CD4-positive, CD25-positive, alpha-beta regulatory T cell (primary cell): ENCODE measurements around the gene ARL6IP4. TPM values are rescaled to one million over a fixed set of nuclear protein-coding genes. Genes with fewer than 3 reads are reported as not detected.

Experiments used
- ATAC-seq, 2 donors: fragments of 150-1000 bp; cut with Tn5 transposase; one replicate each; pipeline ENCODE4 v1.10.0; 2021; ENCODE audit warnings: low read depth in 2 of 2, moderate number of reproducible peaks in 2 of 2, moderate library complexity in 1 of 2
- DNase-seq, 3 donors: peaks; one replicate each; pipeline versions ENCODE4 v3.0.0 to v3.0.0-alpha.2; 2012 to 2022; ENCODE audit warnings: mixed read lengths in 1 of 3
- H3K27ac ChIP-seq: one replicate; pipeline ENCODE4 v1.7.0; 2013; ENCODE audit warnings: mild to moderate bottlenecking, low read length; ENCODE audit not compliant: insufficient read depth, poor library complexity, severe bottlenecking
- H3K27me3 ChIP-seq: one replicate; pipeline ENCODE4 v1.7.0; 2013; ENCODE audit warnings: low read length; ENCODE audit not compliant: control insufficient read depth, insufficient read depth
- H3K36me3 ChIP-seq: one replicate; pipeline ENCODE4 v1.7.0; 2013; ENCODE audit warnings: mild to moderate bottlenecking, low read length, moderate library complexity; ENCODE audit not compliant: control insufficient read depth, insufficient read depth
- H3K4me1 ChIP-seq: 2 replicates; pipeline ENCODE4 v1.7.0; 2013; ENCODE audit warnings: mild to moderate bottlenecking, low read length; ENCODE audit not compliant: insufficient read depth, control insufficient read depth, poor library complexity, severe bottlenecking
- H3K4me3 ChIP-seq: one replicate; pipeline ENCODE4 v1.7.0; 2013; ENCODE audit warnings: low read depth, mild to moderate bottlenecking, low read length, moderate library complexity
- H3K9me3 ChIP-seq, 2 experiments: 1 replicate in 1 of 2; 2 replicates in 1 of 2; pipeline ENCODE4 v1.7.0; 2013; ENCODE audit warnings: low read length in 2 of 2, mild to moderate bottlenecking in 1 of 2, moderate library complexity in 1 of 2; ENCODE audit not compliant: control insufficient read depth in 2 of 2
- H3K27ac Mint-ChIP-seq, 3 donors: one replicate each; pipeline ENCODE4 v1.8.0; 2020 to 2022; ENCODE audit warnings: mild to moderate bottlenecking in 3 of 3, mixed read lengths in 3 of 3, moderate library complexity in 2 of 3
- H3K27me3 Mint-ChIP-seq: one replicate; pipeline ENCODE4 v1.8.0; 2022; ENCODE audit warnings: mild to moderate bottlenecking, mixed read lengths
- H3K36me3 Mint-ChIP-seq: one replicate; pipeline ENCODE4 v1.8.0; 2020; ENCODE audit warnings: mixed read lengths
- H3K4me1 Mint-ChIP-seq, 4 donors: one replicate each; pipeline ENCODE4 v1.8.0; 2020 to 2022; ENCODE audit warnings: mixed read lengths in 4 of 4, mild to moderate bottlenecking in 1 of 4
- H3K4me3 Mint-ChIP-seq, 4 donors: one replicate each; pipeline ENCODE4 v1.8.0; 2020 to 2022; ENCODE audit warnings: mild to moderate bottlenecking in 4 of 4, mixed read lengths in 4 of 4, moderate library complexity in 3 of 4
- H3K9me3 Mint-ChIP-seq, 7 donors: one replicate each; pipeline ENCODE4 v1.8.0; 2020 to 2022; ENCODE audit warnings: mixed read lengths in 7 of 7, mild to moderate bottlenecking in 3 of 7, moderate library complexity in 2 of 7
- polyA plus RNA-seq, 4 donors: library from polyadenylated mRNA; unstranded; fragments of 300-500 nt; fragmentation: Illumina TruSeq; gene quantifications; one replicate each; pipeline ENCODE4 v1.2.3, GENCODE V29; 2021
- total RNA-seq: library from RNA; stranded (reverse); gene quantifications from one replicate; pipeline ENCODE4 v1.2.3, GENCODE V29; 2022

The ARL6IP4 gene
- total and polyA plus RNA-seq, 5 donors from 2014 or later, result 131 to 237 (median 218) TPM

DNA sequence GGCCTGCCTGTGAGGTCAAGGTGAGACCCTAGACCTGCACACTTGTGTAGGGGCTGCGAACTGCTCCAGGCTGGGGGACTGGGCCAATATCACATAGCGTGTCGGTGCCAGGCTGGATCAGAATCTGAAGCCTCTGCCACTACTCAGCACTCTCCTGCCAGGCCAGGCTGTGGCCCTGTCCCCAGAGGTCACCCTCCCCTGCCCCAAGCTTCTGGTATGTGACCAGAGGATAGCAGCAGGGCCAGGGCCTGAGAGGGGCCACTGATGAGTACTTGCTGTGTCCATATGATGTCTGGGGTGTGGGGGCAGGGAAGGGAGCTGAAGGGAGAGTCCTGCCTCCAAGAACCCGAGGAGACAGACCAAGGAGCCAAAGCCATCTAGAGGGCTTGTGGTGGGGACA is 17.8 kb downstream of the ARL6IP4 start:
- Mint-ChIP-seq H3K9me3 (no peaks in the 10 kb centered on the region), H3K4me3 (no peak overlapping the region), H3K36me3 (peaks cover 16% of the 10 kb centered on the region), H3K27me3 (no peaks in the 10 kb centered on the region), H3K27ac (no peak overlapping the region), H3K4me1 (no peaks in the 10 kb centered on the region)
- peaks cover 19% of the 10 kb centered on the region for H3K36me3 ChIP-seq
- no peaks in the 10 kb centered on the region for H3K27me3 ChIP-seq
- no peak overlapping the region for H3K27ac ChIP-seq
- H3K4me1 ChIP-seq, result no peaks in the 10 kb centered on the region
- no peak for DNase-seq
- H3K4me3 ChIP-seq, result no peak overlapping the region
- no peak for ATAC-seq
- no peaks in the 10 kb centered on the region for H3K9me3 ChIP-seq

DNA sequence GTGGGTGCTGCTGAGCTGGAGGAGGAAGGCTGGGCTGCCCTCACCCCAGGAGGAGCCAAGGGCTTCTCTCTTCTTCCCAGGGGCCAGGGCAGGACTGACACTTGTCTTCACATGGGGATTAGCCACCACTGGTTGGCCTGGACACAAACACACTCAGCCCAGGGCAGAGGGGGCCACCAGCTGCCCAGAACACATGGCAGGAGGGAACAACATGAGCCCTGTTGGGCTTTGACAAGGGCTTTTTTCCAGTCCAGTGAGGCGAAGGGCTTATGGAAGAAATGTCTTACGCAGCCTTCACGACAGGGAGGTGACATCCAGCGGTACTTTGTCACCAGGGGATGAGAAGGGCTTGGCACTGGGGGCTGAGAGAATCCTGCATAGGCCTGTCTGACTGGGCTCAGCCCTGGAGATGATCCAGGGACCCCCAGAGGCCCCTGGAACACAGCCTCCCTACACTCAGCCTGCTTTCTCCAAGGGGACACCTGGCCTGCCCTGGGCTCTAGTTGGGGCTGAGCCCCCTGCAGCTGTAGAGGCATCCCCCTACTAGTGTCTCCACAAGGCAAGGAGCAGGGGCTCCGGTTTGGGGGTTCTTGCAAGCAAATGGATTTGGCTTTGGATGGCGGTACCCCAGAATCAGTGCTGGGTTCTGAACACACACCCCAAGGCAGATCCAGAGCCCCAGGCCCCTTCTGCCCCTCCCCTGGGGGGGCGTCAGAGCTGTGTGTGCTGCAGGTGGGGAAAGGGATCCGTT is 18.9 kb downstream of the ARL6IP4 start:
- Mint-ChIP-seq H3K36me3 (peaks cover 16% of the 10 kb centered on the region), H3K9me3 (no peaks in the 10 kb centered on the region), H3K4me3 (no peak overlapping the region), H3K27ac (no peak overlapping the region), H3K27me3 (no peaks in the 10 kb centered on the region), H3K4me1 (no peaks in the 10 kb centered on the region)
- Histone ChIP-seq H3K9me3 (no peaks in the 10 kb centered on the region), H3K4me3 (no peak overlapping the region), H3K4me1 (no peaks in the 10 kb centered on the region), H3K36me3 (peaks cover 21% of the 10 kb centered on the region), H3K27me3 (no peaks in the 10 kb centered on the region), H3K27ac (no peak overlapping the region)
- ATAC-seq (no peak), DNase-seq (no peak)

DNA sequence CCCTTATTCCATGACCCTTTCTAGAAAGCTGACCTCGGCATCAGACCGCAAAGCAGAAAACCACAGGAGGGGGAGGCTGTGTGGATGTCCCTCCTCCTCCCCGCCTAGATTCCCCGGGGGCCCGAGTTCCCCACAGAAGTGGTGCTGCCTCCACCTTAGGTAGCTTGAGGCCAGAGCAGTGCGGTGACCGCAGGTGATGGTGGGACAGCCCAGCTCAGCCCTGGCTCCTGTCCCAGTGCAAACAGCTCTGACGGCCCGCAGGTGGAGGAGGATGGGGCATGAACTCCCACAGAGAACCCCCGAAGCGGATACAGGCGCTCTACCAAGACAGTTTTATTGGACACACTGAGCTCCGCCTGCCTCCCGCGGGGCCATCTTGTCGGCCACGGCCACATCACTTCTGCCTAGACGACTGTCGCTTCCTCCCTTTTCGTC is 19.5 kb downstream of the ARL6IP4 start:
- Mint-ChIP-seq H3K27ac (no peak overlapping the region), H3K4me1 (no peaks in the 10 kb centered on the region), H3K9me3 (no peaks in the 10 kb centered on the region), H3K27me3 (no peaks in the 10 kb centered on the region), H3K36me3 (peaks cover 16% of the 10 kb centered on the region), H3K4me3 (no peak overlapping the region)
- Histone ChIP-seq H3K4me3 (no peak overlapping the region), H3K27me3 (no peaks in the 10 kb centered on the region), H3K36me3 (peaks cover 27% of the 10 kb centered on the region), H3K27ac (no peak overlapping the region), H3K9me3 (no peaks in the 10 kb centered on the region), H3K4me1 (no peaks in the 10 kb centered on the region)
- DNase-seq (no peak), ATAC-seq (no peak)

DNA sequence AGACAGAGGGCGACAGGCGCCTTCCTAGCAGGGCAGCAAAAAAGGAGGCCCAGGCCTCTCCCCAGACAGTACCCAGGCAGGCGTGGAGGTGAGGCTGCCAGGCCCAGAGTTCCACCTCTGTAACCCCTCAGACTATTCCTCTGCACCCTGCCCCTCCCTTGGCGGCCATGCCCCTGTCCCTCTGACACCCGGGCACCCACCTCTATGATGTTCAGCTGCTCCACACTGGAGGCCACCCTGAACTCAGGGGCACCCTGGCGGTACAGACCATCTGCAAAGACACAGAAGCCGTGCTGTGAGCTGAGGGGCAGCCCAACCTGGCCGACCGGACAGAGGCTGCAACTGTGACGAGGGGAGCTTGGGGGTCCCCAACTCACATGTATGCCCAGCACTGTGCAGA is 20.1 kb downstream of the ARL6IP4 start:
- H3K4me1 ChIP-seq, result no peaks in the 10 kb centered on the region
- DNase-seq (no peak), ATAC-seq (no peak)
- no peaks in the 10 kb centered on the region for H3K27me3 ChIP-seq
- H3K27ac ChIP-seq, result no peak overlapping the region
- H3K9me3 ChIP-seq, result no peaks in the 10 kb centered on the region
- no peak overlapping the region for H3K4me3 ChIP-seq
- H3K36me3 ChIP-seq, result peaks cover 28% of the 10 kb centered on the region
- Mint-ChIP-seq H3K4me3 (no peak overlapping the region), H3K9me3 (no peaks in the 10 kb centered on the region), H3K4me1 (no peaks in the 10 kb centered on the region), H3K27ac (no peak overlapping the region), H3K27me3 (no peaks in the 10 kb centered on the region), H3K36me3 (peaks cover 16% of the 10 kb centered on the region)

DNA sequence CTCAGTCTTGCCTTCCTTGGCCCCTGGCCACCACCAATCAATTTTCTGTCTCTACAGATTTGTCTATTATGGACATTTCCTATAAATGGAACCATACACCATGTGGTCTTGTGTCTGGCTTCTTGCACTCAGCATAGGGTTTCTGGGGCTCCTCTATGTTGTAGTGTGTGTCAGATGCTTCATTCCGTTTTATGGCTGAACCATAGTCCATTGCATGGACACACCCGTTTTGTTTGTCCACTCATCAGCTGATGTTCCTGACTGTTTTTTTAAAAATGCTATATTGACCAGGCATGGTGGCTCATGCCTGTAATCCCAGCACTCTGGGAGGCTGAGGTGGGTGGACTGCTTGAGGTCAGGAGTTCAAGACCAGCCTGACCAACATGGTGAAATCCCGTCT is 21.0 kb downstream of the ARL6IP4 start:
- H3K27ac Mint-ChIP-seq, result peak overlapping the region in 1 of 3 donors; percentile 26
- peaks cover 27% of the 10 kb centered on the region for H3K36me3 ChIP-seq

DNA sequence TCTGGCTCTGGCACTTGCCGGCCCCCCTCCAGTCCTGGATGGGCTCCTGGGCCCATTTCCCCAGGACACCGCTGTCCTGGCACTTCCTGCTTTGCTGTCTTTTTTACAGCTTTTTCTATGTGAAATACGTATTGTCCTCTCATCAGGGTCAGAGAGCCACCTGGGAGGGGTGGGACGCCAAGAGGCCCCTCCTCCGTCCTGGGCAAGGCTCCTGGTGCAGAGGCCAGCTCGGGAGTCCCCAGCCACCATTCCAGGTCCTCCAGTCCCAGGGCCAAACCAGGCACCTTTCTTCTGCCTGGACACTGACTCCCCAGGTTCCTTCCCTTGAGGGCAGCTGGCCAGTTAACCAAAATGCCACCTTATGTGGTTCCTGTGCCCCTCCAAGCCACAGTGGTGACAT is 22.8 kb downstream of the ARL6IP4 start:
- Mint-ChIP-seq H3K4me1 (no peaks in the 10 kb centered on the region), H3K9me3 (no peaks in the 10 kb centered on the region), H3K27ac (peak overlapping the region in 2 of 3 donors; percentile 76 to 88), H3K27me3 (no peaks in the 10 kb centered on the region), H3K36me3 (peaks cover 23% of the 10 kb centered on the region), H3K4me3 (no peak overlapping the region)
- ATAC-seq (no peak), DNase-seq (no peak)
- no peaks in the 10 kb centered on the region for H3K4me1 ChIP-seq
- H3K4me3 ChIP-seq, result no peak overlapping the region
- no peak overlapping the region for H3K27ac ChIP-seq
- peaks cover 29% of the 10 kb centered on the region for H3K36me3 ChIP-seq
- H3K9me3 ChIP-seq, result no peaks in the 10 kb centered on the region
- H3K27me3 ChIP-seq, result no peaks in the 10 kb centered on the region

More for the DNA sequence above, 21.0 kb downstream of the ARL6IP4 start:
- Mint-ChIP-seq H3K36me3 (peaks cover 16% of the 10 kb centered on the region), H3K9me3 (no peaks in the 10 kb centered on the region), H3K27me3 (no peaks in the 10 kb centered on the region), H3K4me3 (no peak overlapping the region), H3K4me1 (no peaks in the 10 kb centered on the region)
- no peak for DNase-seq
- no peak overlapping the region for H3K27ac ChIP-seq
- no peaks in the 10 kb centered on the region for H3K9me3 ChIP-seq
- H3K4me3 ChIP-seq, result no peak overlapping the region
- no peaks in the 10 kb centered on the region for H3K4me1 ChIP-seq
- no peak for ATAC-seq
- no peaks in the 10 kb centered on the region for H3K27me3 ChIP-seq

DNA sequence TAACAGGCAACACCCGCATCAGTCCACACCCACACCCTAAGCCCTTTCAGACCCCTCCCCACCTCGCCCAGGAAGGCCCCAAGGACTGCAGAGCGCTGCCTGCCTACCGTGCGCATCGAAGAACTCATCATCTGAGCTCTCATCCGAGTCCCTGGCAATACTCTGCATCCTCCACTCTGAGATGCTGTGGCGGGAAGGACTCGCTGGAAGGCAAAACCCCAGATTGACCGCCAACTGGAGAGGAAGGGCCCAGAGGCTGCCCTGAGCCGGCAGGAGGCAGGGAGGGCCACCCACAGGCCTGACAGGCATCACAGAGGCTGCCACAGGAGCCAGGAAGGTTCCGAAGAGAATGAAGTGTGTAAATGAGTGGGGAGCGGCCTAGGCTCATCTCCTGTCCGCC is 23.8 kb downstream of the ARL6IP4 start:
- no peaks in the 10 kb centered on the region for H3K4me1 Mint-ChIP-seq
- no peaks in the 10 kb centered on the region for H3K27me3 Mint-ChIP-seq
- peaks cover 23% of the 10 kb centered on the region for H3K36me3 Mint-ChIP-seq
- no peak overlapping the region for H3K4me3 Mint-ChIP-seq
- no peak for ATAC-seq
- no peaks in the 10 kb centered on the region for H3K9me3 Mint-ChIP-seq
- Histone ChIP-seq H3K9me3 (no peaks in the 10 kb centered on the region), H3K27ac (no peak overlapping the region), H3K4me1 (no peaks in the 10 kb centered on the region), H3K36me3 (peaks cover 35% of the 10 kb centered on the region), H3K4me3 (no peak overlapping the region), H3K27me3 (no peaks in the 10 kb centered on the region)
- no peak for DNase-seq
- H3K27ac Mint-ChIP-seq, result no peak overlapping the region

DNA sequence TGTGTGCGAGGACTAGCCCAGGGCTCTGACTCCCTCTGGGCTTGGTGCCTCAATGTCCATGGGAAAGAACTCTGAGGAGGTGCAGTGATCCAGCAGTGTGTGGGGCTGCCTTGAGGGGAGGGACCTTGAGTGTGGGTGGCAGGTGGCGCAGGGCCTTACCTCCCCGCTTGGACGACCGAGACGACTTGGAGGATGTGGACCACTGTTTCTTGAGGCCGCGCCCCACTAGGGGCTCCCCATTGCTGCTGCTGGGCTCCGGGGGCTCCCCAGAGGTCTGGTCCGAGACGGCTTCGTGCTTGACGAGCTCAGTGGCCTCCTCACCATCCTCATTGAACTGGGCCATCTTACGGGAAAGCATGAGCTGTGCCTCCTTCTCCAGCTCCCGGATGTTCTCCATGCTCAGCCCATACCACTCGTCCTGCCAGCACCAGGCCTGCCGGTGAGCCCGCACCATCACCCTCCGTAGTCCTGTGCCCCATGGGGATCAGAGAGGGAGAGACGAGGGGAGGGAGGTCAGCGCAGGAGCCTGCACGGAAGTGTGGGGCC is 24.7 kb downstream of the ARL6IP4 start:
- H3K27ac ChIP-seq, result no peak overlapping the region
- H3K4me3 ChIP-seq, result no peak overlapping the region
- peaks cover 38% of the 10 kb centered on the region for H3K36me3 ChIP-seq
- no peaks in the 10 kb centered on the region for H3K9me3 ChIP-seq
- no peaks in the 10 kb centered on the region for H3K4me1 Mint-ChIP-seq
- no peaks in the 10 kb centered on the region for H3K27me3 Mint-ChIP-seq
- peaks cover 24% of the 10 kb centered on the region for H3K36me3 Mint-ChIP-seq
- H3K4me3 Mint-ChIP-seq, result no peak overlapping the region
- H3K27ac Mint-ChIP-seq, result no peak overlapping the region
- no peaks in the 10 kb centered on the region for H3K27me3 ChIP-seq
- ATAC-seq (no peak), DNase-seq (no peak)
- no peaks in the 10 kb centered on the region for H3K9me3 Mint-ChIP-seq
- H3K4me1 ChIP-seq, result no peaks in the 10 kb centered on the region
